Measurements from ENCODE around the gene MRNIP. TPM values are rescaled to one million over a fixed set of nuclear protein-coding genes. Genes with fewer than 3 reads are reported as not detected.

MRNIP gene
- total RNA-seq, 1 experiment from 2014 or later, result 31.1 TPM

DNA sequence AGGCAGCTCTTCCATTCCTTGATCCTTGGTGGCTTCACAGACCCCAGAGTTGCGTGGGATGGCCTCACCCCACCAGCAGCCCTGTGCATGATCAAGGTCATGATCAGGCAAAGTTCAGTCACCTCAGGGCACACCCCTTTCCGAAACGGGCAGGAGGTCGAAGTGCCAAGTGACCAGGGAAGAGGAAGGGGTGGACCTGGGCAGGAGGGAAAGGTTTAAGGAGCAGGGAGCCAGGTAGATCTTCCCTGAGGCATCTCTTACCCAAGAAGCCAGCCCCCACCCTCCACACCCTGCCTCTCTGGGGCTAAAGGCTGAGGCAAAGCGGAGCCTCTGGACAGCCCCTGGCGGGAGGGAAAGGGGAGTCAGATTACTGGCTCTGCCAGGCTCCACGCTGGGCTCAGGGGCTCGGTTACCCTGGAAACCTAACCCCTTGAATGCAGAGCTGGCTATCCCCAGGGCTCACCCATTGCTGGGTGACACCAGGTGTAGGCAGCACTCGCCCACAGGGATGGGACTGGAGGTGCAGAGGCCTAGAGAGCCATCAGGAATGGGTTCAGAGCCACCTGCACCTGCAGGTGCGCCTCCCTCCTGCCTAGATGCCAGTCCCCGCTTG is 55.6 kb downstream of the MRNIP start:
- TF ChIP-seq, protein P1, sequence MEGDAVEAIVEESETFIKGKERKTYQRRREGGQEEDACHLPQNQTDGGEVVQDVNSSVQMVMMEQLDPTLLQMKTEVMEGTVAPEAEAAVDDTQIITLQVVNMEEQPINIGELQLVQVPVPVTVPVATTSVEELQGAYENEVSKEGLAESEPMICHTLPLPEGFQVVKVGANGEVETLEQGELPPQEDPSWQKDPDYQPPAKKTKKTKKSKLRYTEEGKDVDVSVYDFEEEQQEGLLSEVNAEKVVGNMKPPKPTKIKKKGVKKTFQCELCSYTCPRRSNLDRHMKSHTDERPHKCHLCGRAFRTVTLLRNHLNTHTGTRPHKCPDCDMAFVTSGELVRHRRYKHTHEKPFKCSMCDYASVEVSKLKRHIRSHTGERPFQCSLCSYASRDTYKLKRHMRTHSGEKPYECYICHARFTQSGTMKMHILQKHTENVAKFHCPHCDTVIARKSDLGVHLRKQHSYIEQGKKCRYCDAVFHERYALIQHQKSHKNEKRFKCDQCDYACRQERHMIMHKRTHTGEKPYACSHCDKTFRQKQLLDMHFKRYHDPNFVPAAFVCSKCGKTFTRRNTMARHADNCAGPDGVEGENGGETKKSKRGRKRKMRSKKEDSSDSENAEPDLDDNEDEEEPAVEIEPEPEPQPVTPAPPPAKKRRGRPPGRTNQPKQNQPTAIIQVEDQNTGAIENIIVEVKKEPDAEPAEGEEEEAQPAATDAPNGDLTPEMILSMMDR (conservative IDR thresholded peaks at IDR 0.05), result no peak
- Histone ChIP-seq H2BK20ac (ENCODE audit: low read depth, low read length, poor library complexity, severe bottlenecking) (no peak overlapping the region), H3K4ac (ENCODE audit: low read depth, low read length) (no peak overlapping the region), H3K79me1 (ENCODE audit: insufficient read depth, low read depth, low read length, poor library complexity, severe bottlenecking) (peaks cover 5% of the 10 kb centered on the region), H2AFZ (ENCODE audit: low read length) (no peak overlapping the region), H3K4me2 (ENCODE audit: insufficient read depth, insufficient read length, low read length) (no peak overlapping the region), H4K20me1 (ENCODE audit: control insufficient read depth, insufficient read depth, insufficient read length) (no peaks in the 10 kb centered on the region), H3K27ac (ENCODE audit: insufficient read length, low read depth, low read length) (no peak overlapping the region), H3T11ph (ENCODE audit: low read length) (no peak overlapping the region), H3K23ac (ENCODE audit: insufficient read length, low read depth, low read length) (no peak overlapping the region), H3K18ac (ENCODE audit: insufficient read length, low read depth, low read length) (no peak overlapping the region), H2AK5ac (ENCODE audit: insufficient read length, low read length) (no peak overlapping the region), H3K23me2 (ENCODE audit: insufficient read length, low read depth, low read length, poor library complexity, severe bottlenecking) (peaks cover 5% of the 10 kb centered on the region), H2BK120ac (ENCODE audit: low read depth, low read length, poor library complexity, severe bottlenecking) (no peak overlapping the region), H3K4me1 (ENCODE audit: insufficient read depth, low read length) (no peaks in the 10 kb centered on the region), H3K27me3 (ENCODE audit: insufficient read depth, low read length) (no peaks in the 10 kb centered on the region), H3K9me3 (ENCODE audit: control insufficient read depth, low read depth, low read length) (no peaks in the 10 kb centered on the region), H4K8ac (replicated peaks; ENCODE audit: insufficient read length, low read depth, low read length) (no peak overlapping the region), H2BK5ac (ENCODE audit: insufficient read length, low read length) (no peak overlapping the region), H3K79me2 (ENCODE audit: insufficient read depth, low read length) (no peaks in the 10 kb centered on the region; the same call in 1 of the 2 replicates), H3K14ac (ENCODE audit: insufficient read depth, low read length) (no peak overlapping the region), H3K56ac (ENCODE audit: insufficient read length, low read depth, low read length) (no peak overlapping the region), H2BK15ac (ENCODE audit: low read depth, low read length) (no peak overlapping the region), H2BK12ac (ENCODE audit: insufficient read length, low read depth, low read length) (no peak overlapping the region), H4K5ac (ENCODE audit: insufficient read length, low read depth, low read length) (no peak overlapping the region), H3K9ac (ENCODE audit: extremely low read depth, insufficient read length, low read length) (no peak overlapping the region), H4K91ac (ENCODE audit: insufficient read length, low read depth, low read length) (no peak overlapping the region)
- Mint-ChIP-seq H3K9me3 (no peaks in the 10 kb centered on the region), H3K36me3 (ENCODE audit: insufficient read depth in 1 of 3, low read depth in 3 of 3) (peaks cover 15 to 34% (median 28%) of the 10 kb centered on the region in 3 experiments; a peak in 6 of 7 replicates), H3K27me3 (ENCODE audit: low read depth) (no peaks in the 10 kb centered on the region), H3K4me1 (peaks cover 28 to 39% of the 10 kb centered on the region in 2 experiments), H3K27ac (no peak overlapping the region), H3K4me3 (peak overlapping the region in 1 of 2 experiments; percentile 57; a peak in 1 of 5 replicates)
- no CpG with 5 or more reads among the region's 11 CpGs for WGBS (ENCODE audit: extremely low coverage, insufficient read length, low lambda C conversion rate)
- no peak for DNase-seq

Data from H9 (cell line).